GM19438 (cell line): ENCODE results near the gene FRMD4A.

Source experiments
- ATAC-seq: cut with Tn5 transposase; IDR thresholded peaks from one replicate; pipeline ENCODE4 v1.9.1; 2021; ENCODE audit warnings: low read depth; ENCODE audit not compliant: unreplicated experiment

FRMD4A gene

DNA sequence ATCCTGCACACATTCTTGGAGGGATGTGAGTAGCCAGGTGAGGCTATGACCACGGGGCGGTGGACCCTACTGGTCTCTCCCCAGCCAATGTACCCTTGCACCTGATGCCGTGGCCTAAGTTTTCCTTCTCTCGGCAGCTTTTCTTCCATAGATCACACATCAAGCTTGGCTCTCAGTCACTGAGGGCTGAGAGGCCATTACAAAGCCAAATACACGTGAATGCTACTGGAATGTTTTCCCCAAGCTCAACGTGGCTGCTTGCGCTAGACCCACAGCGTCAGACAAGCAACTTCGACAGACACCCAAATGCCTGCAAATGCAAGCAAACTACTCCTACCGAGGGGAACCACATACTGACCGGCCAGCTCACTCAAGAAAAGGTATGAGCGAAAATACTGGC, 660.8 kb downstream of the FRMD4A start:
- ATAC-seq = no peak

DNA sequence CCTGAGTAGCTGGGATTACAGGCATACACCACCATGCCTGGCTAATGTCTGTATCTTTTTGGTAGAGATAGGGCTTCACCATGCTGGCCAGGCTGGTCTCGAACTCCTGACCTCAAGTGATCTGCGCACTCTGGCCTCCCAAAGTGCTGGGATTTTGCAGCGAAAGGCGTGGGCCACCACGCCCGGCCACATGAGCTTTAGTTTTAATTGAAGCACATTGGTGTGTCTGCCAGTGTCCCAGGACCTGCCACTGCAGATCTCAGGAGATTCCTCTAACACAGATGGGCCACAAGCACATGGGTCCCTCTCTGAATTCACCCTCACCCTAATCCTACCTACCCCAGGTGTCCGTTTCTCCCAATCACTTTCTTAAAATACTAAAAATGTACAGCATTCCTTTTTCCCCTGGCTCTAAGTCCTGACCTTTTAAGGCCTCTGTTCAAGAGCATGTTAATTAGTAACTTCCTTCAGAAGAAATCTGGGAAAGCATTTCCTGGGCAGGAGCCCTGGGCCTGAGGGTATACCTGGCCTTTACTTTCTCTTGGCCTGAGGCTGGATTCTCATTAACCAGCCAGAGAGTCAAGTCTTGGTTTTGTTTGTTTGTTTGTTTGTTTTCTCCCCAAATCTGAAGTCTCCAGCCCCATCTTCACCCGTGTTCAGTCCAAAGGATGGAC, 661.4 kb downstream of the FRMD4A start:
- ATAC-seq = no peak

DNA sequence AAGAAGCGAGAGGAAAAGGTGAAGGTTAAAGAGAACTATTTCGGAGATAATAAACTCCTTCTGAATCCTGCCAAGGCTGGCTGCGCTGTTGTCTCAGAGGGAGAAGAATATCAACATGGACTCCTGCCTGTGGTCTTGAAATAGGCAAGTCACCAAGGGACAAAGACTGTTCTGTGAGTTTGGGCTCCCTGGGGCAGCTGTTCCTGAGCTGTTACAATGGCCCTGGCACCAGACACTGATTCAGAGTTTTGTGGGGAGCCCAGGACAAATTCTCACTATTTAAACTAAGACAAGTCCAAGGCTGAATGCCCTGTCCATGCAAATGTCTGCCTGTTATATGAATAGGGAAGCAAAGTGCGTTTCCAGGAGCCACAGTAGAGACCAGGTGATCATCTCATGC, 662.6 kb downstream of the FRMD4A start:
- ATAC-seq = no peak

DNA sequence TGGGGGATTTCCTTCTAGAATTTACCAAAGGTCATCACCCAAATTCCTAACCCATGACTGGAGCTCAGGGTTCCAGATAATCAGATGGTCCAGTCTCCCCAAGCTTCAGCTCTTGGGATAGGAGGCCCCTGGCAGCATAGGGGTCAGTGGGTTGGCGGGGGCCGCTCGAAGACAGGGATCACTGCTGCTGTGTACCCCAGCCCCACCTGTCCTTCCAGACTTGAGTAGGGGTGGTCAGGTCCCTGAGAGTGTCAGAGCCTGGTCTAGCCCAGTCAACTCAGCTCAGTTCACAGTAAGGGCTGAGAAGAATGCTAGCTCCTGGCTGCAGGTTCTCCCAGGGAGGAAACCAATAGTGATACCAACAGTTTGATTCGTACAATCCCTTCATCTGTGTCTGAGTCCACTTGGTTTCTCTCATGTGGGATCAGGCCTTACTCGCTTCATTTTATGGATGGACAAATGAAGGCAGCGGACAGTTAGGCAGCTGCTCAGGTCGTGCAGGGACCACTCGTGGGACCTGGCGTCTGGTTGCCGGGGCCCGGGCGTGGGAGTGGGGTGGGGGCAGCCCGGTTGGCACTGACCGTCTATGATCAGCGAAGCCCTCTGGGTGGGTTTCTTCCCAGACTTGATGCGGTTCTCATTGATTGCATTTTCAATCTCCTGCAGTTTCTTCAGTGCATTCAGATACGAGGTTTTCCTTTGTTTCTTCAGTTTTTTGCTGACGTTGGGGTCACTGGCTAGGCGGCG, 665.0 kb downstream of the FRMD4A start:
- ATAC-seq = no peak

DNA sequence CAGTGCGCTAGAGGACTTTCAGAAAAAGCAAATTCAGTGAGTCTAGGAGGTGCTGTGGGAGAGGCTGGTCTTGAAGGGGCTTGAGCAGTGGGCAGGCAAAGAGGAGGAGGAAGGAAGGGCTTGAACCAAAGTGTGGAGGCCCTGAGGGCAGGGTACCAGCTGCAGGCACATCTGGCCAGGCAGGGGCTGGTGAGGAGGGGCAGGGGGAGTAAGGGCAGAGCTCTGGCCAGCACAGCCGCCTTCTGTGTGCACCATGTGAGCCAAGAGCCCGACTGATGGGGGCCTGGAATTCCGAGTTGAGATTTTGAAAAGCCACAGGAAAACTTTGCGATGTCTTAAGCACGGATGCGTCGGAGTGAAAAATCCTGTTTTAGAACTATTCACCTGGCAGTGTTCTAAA, 669.5 kb downstream of the FRMD4A start:
- no peak for ATAC-seq

DNA sequence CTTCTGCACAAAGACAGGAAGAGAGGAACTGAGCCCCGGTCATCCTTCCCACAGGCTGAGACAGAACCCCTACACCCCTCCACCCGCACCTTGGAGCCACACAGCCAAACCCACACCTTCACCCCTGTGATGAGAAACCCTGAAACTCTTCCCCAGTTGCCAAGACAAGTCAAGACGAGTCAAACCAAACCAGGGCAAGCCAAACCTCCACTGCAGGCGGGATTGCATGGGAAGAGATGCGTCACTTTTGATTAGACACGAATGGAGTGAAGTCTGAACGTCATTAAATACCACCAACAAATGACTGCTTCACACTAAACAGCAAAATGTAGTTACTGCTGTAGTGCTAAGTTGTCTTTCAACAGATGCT, 670.2 kb downstream of the FRMD4A start:
- ATAC-seq = no peak

DNA sequence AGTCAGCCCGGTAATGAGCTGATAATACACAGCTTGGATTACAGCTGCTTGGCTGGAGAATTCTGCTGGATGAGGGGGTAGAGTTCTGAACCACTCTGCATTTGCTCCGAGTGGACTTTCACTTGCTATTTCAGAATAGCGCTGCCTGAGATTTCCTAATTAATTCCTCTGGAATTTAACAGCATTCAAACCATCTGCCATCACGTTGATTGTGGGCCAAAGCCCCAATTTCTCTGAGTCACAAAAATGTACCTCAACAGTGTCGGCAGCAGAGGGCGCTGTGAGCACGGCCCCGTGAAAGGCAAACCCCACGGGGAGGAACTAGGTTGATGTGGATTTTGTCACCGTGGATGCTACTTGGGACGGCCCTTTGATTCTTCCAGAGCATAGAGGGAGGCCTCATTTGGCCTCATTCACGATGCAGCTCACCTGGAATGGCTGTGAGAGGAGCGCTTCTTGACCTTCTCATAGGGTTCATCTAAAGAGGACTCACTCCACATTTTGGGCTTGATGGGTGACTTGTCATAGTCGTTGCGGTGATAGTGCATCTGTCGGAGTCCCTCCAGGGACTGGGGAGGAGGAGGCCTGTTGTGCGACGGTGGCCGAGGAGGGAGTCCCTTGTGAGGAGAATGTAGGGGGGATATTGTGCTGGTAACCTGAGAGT, 670.7 kb downstream of the FRMD4A start:
- no peak for ATAC-seq

DNA sequence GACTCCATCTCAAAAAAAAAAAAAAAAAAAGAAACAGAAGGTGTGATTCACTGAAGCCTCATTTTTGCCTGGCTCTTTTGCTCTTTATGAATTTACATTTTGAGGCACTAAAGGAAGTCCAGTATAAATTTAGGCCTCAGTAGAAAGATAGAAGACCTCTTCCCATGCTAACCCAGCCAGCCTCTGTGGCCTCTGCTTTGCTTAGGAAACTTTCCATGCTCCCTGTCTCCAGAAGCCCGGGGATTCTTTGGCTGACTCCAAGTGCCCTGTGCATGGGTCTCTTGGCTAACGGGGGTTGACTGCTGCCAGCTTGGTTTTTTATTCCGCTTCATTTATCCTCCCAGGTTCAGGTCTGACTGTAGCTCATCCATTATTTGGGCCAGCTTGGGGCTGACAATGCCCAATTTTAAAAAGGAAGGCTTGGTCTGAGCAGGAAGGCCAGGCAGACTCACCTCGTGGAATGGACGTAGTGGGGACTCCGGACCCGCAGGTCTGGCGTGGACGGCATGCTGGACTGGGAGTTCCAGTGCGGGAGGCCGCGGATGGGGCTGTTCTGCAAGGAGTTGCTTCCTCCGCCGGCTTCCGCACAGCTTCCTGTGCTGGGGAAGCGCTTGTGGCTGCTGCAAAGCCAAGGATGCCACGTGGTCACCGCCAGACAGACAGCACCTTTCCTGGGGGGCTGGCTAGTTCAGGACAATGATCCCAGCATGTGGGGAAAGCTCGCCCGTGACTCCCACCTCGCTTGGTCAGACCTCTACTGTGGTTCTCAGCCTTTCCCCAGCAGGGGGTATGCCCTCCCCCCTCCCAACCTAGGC, 671.6 kb downstream of the FRMD4A start:
- ATAC-seq = no peak

DNA sequence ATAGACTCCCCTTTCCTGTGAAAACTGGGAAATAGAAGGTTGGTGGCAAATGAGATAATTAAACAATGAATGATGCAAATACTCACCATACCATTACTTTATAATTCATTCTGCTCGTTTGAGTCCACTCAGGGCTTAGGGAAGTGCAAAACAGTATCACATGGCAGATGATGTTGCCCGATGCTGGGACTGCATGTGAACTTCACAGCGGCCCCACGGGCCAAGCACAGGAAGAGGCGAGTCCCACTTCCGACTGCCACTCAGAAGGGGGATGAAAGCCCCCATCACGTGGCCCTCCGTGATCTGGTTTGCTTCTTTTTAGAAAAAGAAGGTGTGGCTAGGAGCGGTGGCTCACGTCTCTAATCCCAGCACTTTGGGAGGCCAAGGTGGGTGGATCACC, 672.5 kb downstream of the FRMD4A start:
- ATAC-seq = no peak

DNA sequence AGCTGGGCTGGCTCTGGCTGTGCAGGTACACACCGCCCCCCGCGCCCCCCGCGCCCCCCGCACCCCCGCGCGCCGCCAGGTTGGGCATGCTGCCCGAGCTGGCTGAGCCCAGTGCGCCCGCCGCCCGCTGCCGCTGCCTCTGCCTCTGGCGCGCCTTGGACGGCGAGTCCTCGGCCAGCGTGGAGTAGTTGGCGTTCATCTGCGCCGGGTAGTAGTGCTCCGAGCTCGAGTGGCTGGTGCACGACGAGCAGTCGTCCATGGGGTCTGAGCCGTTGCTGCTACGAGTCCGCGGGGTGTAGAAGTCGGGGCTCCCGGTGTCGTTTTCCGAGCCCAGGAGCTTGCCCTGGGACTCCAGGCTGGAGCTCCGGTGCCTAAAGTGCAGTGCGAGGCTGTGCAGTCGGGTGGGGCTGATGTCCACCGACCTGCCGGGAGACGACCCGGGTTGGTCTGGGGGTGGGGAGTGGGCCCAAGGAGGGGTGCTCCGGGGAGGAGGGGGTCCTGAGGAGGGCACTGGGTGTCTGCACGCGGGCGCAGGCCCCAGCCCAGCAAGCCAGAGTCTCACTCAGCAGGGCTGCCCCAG, 673.5 kb downstream of the FRMD4A start:
- ATAC-seq = no peak

DNA sequence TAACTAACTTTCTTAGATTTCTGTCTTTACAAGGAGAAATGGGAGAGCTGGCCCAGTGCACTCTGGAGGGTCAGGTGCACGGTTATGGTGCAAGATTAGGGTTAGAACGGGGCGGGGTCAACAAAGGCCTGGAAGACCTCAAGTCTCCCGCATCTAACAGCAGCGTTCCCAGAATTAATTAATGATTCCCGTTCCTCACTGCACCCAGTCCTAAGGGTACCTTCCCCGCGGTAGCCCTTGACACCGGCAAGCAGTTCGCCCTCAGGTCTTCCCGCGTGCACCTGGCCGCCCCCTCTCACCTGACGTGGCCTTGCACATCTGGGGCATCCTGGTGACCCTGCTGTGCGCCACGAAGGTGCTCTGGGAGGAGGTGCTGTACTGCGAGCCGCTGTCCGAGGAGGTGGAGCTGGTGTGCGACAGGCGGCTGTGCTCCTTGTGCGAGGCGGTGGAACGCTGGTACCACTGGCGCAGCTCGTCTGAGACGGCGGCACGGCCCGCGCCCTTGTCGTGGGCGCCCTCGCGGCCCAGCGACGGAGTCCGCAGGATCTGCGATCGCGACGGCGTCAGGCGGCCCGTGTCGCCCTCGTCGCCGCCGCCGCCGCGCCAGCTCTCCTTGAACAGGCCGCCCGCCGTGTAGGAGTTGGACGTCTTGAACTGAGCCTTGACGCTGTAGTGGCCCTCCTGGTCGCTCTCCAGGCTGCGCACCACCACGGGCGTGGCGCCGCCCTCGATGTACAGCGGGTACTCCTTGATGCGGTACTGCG, 674.2 kb downstream of the FRMD4A start:
- no peak for ATAC-seq

DNA sequence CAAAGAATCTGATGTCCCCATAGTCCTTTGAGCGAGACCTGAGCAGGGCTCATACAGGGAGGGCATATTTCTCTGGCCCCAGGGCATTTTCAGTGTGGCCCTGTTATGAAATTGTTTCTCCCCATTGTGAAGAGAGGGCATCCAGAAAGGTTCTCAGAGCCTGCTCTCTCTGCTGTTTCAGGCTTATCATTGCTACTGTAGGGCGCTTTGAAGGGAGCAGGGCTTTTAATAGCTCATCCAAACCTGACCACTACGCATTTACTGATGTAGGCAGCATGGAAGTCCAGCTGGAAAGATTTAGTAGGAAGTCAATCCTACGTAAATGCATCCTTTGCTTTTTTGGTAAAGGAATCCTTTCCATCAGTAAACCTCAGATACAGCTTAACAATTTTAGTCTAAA, 675.9 kb downstream of the FRMD4A start:
- ATAC-seq = no peak

DNA sequence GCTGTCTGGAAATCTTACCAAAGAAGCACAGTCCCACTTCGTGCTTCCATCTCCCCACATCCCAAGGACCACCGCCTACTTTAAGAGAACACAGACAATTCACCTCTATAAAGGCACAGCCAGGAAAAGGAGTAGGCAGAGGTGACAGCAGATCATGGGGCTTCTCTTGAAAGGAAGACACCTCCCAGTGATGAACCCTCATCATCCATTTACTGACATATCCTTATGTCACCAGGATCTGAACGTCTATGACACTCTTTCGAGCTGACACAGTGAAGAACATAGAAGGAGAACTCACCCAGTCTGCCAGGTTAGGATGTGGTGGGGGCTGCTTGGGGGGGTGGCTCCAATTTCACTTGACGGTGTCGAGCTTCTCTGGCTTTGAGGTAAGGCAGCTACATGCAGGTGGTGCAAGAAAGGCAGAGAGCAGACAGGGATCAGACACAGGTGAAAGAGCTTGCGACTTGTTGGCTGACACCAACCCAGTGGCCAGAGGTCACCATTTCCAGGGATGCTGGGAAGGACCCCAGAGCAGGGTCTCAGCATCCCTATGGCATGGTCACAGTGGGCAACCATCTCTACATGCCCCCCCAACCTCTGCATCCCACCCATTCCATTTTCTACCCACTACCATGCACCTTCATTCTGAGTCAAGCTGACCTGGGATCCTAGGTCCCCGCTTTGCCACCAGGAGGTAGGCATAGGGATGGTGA, 676.5 kb downstream of the FRMD4A start:
- ATAC-seq = no peak

DNA sequence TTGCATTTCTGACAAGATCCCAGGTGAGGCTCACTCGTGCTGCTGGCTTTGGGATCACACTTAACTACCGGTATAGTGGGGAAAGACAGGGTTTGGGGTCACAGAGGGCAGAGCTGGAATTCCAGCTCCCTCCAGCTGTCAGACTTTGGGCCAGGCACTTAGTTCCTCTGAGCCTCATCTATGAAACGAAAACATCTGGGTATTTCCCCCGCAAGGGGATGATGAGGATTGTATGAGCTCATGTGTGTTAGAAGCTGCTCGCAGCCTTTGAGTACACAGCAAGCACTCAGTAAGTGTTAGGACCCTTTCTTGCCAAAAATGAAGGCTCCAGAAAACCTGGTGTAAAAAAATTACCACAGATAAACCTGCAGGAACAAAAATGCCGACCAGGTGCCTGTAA, 677.9 kb downstream of the FRMD4A start:
- ATAC-seq = no peak

DNA sequence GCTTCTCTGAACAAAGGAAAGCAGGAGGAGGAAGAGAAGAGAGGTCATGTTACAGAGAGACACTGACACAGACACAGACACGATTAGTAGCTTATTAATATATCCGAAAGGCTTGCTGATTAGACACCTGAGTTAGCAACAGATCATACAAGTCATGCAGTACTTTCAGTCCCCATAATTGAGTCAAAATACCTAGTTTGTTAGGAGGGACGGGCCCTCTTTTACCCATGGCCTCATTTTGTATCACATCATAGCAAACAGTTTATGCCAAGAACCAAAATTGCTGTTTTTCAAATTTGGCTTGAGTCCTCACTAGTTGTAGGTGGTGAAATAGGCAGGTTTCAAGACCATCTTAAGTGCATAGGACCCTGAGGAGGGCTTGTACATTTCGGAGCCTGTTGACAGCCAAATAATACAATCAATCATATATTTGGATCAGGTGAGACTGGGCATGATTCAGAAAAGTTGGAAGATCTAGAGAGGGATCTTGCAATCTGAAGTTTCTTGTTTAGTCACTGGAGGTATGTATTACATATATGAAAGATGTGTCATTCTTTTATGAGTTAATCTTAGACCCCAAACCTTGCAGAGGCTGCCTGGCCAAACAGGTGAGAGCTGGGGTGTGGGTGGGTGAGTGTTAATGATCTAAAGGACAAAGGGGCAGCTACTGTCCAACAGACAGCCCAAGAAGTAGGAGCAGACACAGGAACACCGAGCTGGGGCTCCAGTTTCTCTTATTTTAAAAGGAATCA, 678.6 kb downstream of the FRMD4A start:
- ATAC-seq = no peak

DNA sequence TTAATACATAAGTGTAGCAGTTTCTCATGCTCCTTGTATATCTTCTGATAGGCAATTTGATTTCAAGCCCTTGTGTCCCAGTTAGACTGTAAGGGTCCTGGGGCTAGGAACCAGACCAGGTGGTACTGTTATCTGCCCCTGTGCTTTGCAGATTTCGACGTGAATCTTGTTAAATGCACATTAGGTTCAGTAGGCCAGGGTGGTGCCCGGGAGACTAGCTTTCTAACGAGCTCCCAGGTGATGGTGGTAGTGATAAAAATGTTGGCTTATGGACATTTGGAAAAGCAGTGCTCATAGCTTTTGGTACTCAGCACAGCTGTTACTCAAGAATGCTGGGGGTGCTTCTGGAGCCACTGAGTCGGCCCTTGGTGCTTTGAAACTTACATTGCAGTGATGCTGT, 679.8 kb downstream of the FRMD4A start:
- ATAC-seq = no peak

DNA sequence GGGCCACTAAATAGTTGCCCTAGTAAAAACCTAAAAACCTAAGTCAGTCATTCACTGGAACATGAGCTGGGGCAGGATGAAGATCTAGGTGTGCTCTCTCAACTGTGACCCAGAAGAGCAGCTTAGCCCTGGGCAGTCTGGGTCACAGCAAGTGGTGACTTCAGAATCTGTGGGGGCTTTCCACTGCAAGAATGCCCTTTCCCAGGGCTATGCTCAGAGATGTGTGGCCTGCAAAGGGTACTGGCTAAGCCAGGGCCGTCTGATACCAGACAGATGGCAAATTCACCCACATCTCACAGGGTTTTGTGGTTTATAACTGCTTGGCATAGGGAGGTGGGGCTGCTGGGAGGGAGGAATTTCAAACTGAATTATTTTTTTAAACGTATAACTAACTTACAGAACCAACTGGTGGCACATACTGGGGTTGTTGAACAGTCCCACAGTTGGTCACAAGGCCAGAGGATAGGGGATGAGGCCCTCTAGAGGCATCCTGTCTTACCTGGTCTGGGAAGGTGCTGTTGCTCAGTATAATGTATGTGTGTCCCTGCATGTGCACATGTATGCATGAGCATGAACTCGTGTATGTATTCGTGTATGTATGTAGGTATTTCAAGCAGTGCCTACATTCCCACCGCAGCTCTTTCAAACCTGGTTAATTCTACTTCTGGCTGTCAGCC, 680.7 kb downstream of the FRMD4A start:
- ATAC-seq = no peak

DNA sequence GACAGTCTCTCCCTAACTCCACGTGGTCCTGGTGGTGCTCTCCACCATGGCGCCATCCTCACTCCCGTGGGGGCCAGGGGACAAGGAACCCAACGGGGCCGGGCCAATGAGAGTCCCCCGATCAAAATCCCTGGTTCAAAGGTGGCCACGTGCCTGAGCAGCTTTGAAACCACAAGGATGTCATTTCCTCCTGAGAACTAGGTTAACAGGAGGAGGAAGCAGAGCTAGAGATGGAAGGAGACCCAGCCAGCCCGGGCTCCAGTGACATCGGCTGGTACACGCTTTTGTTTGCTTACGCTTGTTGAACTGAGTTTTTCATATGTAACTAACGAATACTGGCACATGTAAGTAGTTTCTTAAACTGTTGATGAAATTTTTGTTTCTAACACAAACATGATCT, 682.3 kb downstream of the FRMD4A start:
- no peak for ATAC-seq
